ENCODE results near the gene TRIM27. TPM values are rescaled to one million over a fixed set of nuclear protein-coding genes. Genes with fewer than 3 reads are reported as not detected.
"Not testable (repeated sequence)": the region's sequence is repeated elsewhere in the genome, so short reads cannot be mapped to it uniquely, and the experiment has no call there.

The TRIM27 gene
- 10 to 100 TPM; 54.7 to 64.4 (median 58.4) TPM for total RNA-seq

GRCh38 chr6:28923318-28924102 lies at the start of gene TRIM27:
TSS of gene TRIM27 (minus strand) at chr6:28923985. CDS start at chr6:28923632, 353 bp downstream.
- peaks cover 30% of the 10 kb centered on the region for H3K36me3 Mint-ChIP-seq (ENCODE audit: insufficient read depth)
- ATAC-seq (peak; percentile 86 to 89), DNase-seq (peak; percentile 74)
- peaks cover 44% of the 10 kb centered on the region for H3K4me1 Mint-ChIP-seq (ENCODE audit: low read depth)
- H3K9me3 Mint-ChIP-seq = no peaks in the 10 kb centered on the region
- no peaks in the 10 kb centered on the region for H3K27me3 Mint-ChIP-seq (ENCODE audit: low read depth)
- H3K4me3 Mint-ChIP-seq = peak within 1 kb of the TSS; percentile 88

- Mint-ChIP-seq H3K9me3 (peaks cover 17% of the 10 kb centered on the region), H3K27me3 (ENCODE audit: low read depth) (peaks cover 15% of the 10 kb centered on the region)
- DNase-seq; H3K4me3 Mint-ChIP-seq; ATAC-seq; H3K4me1 Mint-ChIP-seq (ENCODE audit: low read depth); H3K36me3 Mint-ChIP-seq (ENCODE audit: insufficient read depth): not testable (repeated sequence)
Observed at GRCh38 chr6:28970056-28970455, 46.3 kb upstream of the TRIM27 start.

GRCh38 chr6:28969129-28969528 lies 45.3 kb upstream of the TRIM27 start:
- H3K4me1 Mint-ChIP-seq (ENCODE audit: low read depth) = no peaks in the 10 kb centered on the region

GRCh38 chr6:28968476-28968875 lies 44.7 kb upstream of the TRIM27 start:
- ATAC-seq = no peak
- peaks cover 8% of the 10 kb centered on the region for H3K27me3 Mint-ChIP-seq (ENCODE audit: low read depth)
- H3K4me3 Mint-ChIP-seq = no peak overlapping the region
- H3K36me3 Mint-ChIP-seq (ENCODE audit: insufficient read depth) = no peaks in the 10 kb centered on the region
- DNase-seq = no peak
- peaks cover 17% of the 10 kb centered on the region for H3K9me3 Mint-ChIP-seq
- H3K4me1 Mint-ChIP-seq (ENCODE audit: low read depth) = no peaks in the 10 kb centered on the region

More at GRCh38 chr6:28969129-28969528, 45.3 kb upstream of the TRIM27 start:
- H3K9me3 Mint-ChIP-seq = peaks cover 17% of the 10 kb centered on the region
- no peaks in the 10 kb centered on the region for H3K36me3 Mint-ChIP-seq (ENCODE audit: insufficient read depth)
- no peak overlapping the region for H3K4me3 Mint-ChIP-seq
- H3K27me3 Mint-ChIP-seq (ENCODE audit: low read depth) = peaks cover 10% of the 10 kb centered on the region
- ATAC-seq (no peak), DNase-seq (no peak)

GRCh38 chr6:28965706-28966105 lies 41.9 kb upstream of the TRIM27 start:
- Mint-ChIP-seq H3K36me3 (ENCODE audit: insufficient read depth) (no peaks in the 10 kb centered on the region), H3K9me3 (peaks cover 17% of the 10 kb centered on the region), H3K27me3 (ENCODE audit: low read depth) (peaks cover 12% of the 10 kb centered on the region), H3K4me3 (no peak overlapping the region), H3K4me1 (ENCODE audit: low read depth) (no peaks in the 10 kb centered on the region)
- no peak for DNase-seq
- ATAC-seq = no peak

- Mint-ChIP-seq H3K4me3 (no peak overlapping the region), H3K36me3 (ENCODE audit: insufficient read depth) (no peaks in the 10 kb centered on the region), H3K9me3 (no peaks in the 10 kb centered on the region), H3K27me3 (ENCODE audit: low read depth) (peaks cover 33% of the 10 kb centered on the region), H3K4me1 (ENCODE audit: low read depth) (no peaks in the 10 kb centered on the region)
- DNase-seq = no peak
- ATAC-seq = no peak
Observed at GRCh38 chr6:28960846-28961500, 37.2 kb upstream of the TRIM27 start.

- H3K4me1 Mint-ChIP-seq (ENCODE audit: low read depth); H3K9me3 Mint-ChIP-seq; DNase-seq; H3K36me3 Mint-ChIP-seq (ENCODE audit: insufficient read depth); H3K4me3 Mint-ChIP-seq; ATAC-seq: not testable (repeated sequence)
- peaks cover 37% of the 10 kb centered on the region for H3K27me3 Mint-ChIP-seq (ENCODE audit: low read depth)
Observed at GRCh38 chr6:28958561-28959243, 34.9 kb upstream of the TRIM27 start.

- not testable (repeated sequence) for DNase-seq; H3K36me3 Mint-ChIP-seq (ENCODE audit: insufficient read depth); H3K4me3 Mint-ChIP-seq; H3K9me3 Mint-ChIP-seq; ATAC-seq
- H3K27me3 Mint-ChIP-seq (ENCODE audit: low read depth) = peaks cover 41% of the 10 kb centered on the region
- H3K4me1 Mint-ChIP-seq (ENCODE audit: low read depth) = peaks cover 13% of the 10 kb centered on the region
Observed at GRCh38 chr6:28957795-28958314, 34.1 kb upstream of the TRIM27 start.

GRCh38 chr6:28956331-28956730 lies 32.5 kb upstream of the TRIM27 start:
- ATAC-seq = no peak
- no peaks in the 10 kb centered on the region for H3K36me3 Mint-ChIP-seq (ENCODE audit: insufficient read depth)
- H3K4me3 Mint-ChIP-seq = no peak overlapping the region
- peaks cover 17% of the 10 kb centered on the region for H3K4me1 Mint-ChIP-seq (ENCODE audit: low read depth)
- H3K9me3 Mint-ChIP-seq = no peaks in the 10 kb centered on the region
- no peak for DNase-seq
- peaks cover 38% of the 10 kb centered on the region for H3K27me3 Mint-ChIP-seq (ENCODE audit: low read depth)

- DNase-seq = no peak
- Mint-ChIP-seq H3K36me3 (ENCODE audit: insufficient read depth) (no peaks in the 10 kb centered on the region), H3K9me3 (no peaks in the 10 kb centered on the region), H3K27me3 (ENCODE audit: low read depth) (peaks cover 19% of the 10 kb centered on the region), H3K4me1 (ENCODE audit: low read depth) (peaks cover 17% of the 10 kb centered on the region), H3K4me3 (peak overlapping the region; percentile 84)
- no peak for ATAC-seq
Observed at GRCh38 chr6:28953585-28954258, 29.9 kb upstream of the TRIM27 start.

- DNase-seq (peak; percentile 62), ATAC-seq (peak; percentile 66 to 67)
- Mint-ChIP-seq H3K4me3 (peak overlapping the region; percentile 84), H3K27me3 (ENCODE audit: low read depth) (peaks cover 13% of the 10 kb centered on the region), H3K4me1 (ENCODE audit: low read depth) (peaks cover 17% of the 10 kb centered on the region), H3K36me3 (ENCODE audit: insufficient read depth) (no peaks in the 10 kb centered on the region), H3K9me3 (no peaks in the 10 kb centered on the region)
Observed at GRCh38 chr6:28953039-28953584, 29.3 kb upstream of the TRIM27 start.

GRCh38 chr6:28949656-28950195 lies 25.9 kb upstream of the TRIM27 start:
- H3K27me3 Mint-ChIP-seq (ENCODE audit: low read depth); H3K4me3 Mint-ChIP-seq; H3K36me3 Mint-ChIP-seq (ENCODE audit: insufficient read depth); DNase-seq; ATAC-seq; H3K9me3 Mint-ChIP-seq: not testable (repeated sequence)
- peaks cover 15% of the 10 kb centered on the region for H3K4me1 Mint-ChIP-seq (ENCODE audit: low read depth)

GRCh38 chr6:28948782-28949486 lies 25.1 kb upstream of the TRIM27 start:
- no peak for ATAC-seq
- Mint-ChIP-seq H3K4me1 (ENCODE audit: low read depth) (peaks cover 15% of the 10 kb centered on the region), H3K27me3 (ENCODE audit: low read depth) (peaks cover 5% of the 10 kb centered on the region), H3K36me3 (ENCODE audit: insufficient read depth) (no peaks in the 10 kb centered on the region), H3K4me3 (no peak overlapping the region), H3K9me3 (no peaks in the 10 kb centered on the region)
- no peak for DNase-seq

Measured in activated T-cell treated with anti-CD3 and anti-CD28 coated beads, Interleukin-2, amount 50 U/mL, for 4 hours (primary cell).